ENCODE results near the gene UST.

The UST gene

GRCh38 chr6:149045404-149045803 lies 298.6 kb downstream of the UST start:
- Histone ChIP-seq H3K27me3 (no peaks in the 10 kb centered on the region), H3K9ac (no peak overlapping the region)

GRCh38 chr6:149046164-149046821 lies 299.5 kb downstream of the UST start:
- H3K36me3 ChIP-seq: peaks cover 0 to 15% (median 0%) of the 10 kb centered on the region in 11 experiments; a peak in 4 of 22 replicates
- peak overlapping the region in 2 of 11 experiments; percentile 2 to 7; a peak in 1 of 22 replicates for H3K9ac ChIP-seq
- TF ChIP-seq Cebpa-rat (IDR thresholded peaks at IDR 0.05): no peak
- no peaks in the 10 kb centered on the region for H4K20me1 ChIP-seq
- peak overlapping the region; percentile 51 to 85 (median 72) for H3K4me2 ChIP-seq
- no peaks in the 10 kb centered on the region; a peak in 1 of 22 replicates for H3K9me3 ChIP-seq (replicated peaks in 1 of 11)
- H3K27me3 ChIP-seq: no peaks in the 10 kb centered on the region
- peak overlapping the region in 5 of 11 experiments; percentile 17 to 62 (median 50); a peak in 7 of 22 replicates for H3K27ac ChIP-seq
- H3K4me3 ChIP-seq: no peak overlapping the region
- H3K4me1 ChIP-seq: peaks cover 26 to 50% (median 35%) of the 10 kb centered on the region in 10 experiments

More at GRCh38 chr6:149045404-149045803, 298.6 kb downstream of the UST start:
- H3K9me3 ChIP-seq (replicated peaks in 1 of 11): no peaks in the 10 kb centered on the region
- H4K20me1 ChIP-seq: no peaks in the 10 kb centered on the region
- peaks cover 26 to 50% (median 35%) of the 10 kb centered on the region in 10 experiments for H3K4me1 ChIP-seq
- peak overlapping the region in 10 of 11 experiments; percentile 51 to 85 (median 73); a peak in 15 of 22 replicates for H3K4me2 ChIP-seq
- H3K27ac ChIP-seq: no peak overlapping the region
- H3K36me3 ChIP-seq: peaks cover 0 to 12% (median 0%) of the 10 kb centered on the region in 11 experiments; a peak in 3 of 22 replicates
- TF ChIP-seq Cebpa-rat (IDR thresholded peaks at IDR 0.05): no peak
- H3K4me3 ChIP-seq: no peak overlapping the region

- peak overlapping the region; percentile 51 to 85 (median 72) for H3K4me2 ChIP-seq
- H3K4me3 ChIP-seq: no peak overlapping the region
- no peaks in the 10 kb centered on the region for H3K27me3 ChIP-seq
- peaks cover 0 to 15% (median 0%) of the 10 kb centered on the region in 11 experiments; a peak in 2 of 22 replicates for H3K36me3 ChIP-seq
- no peaks in the 10 kb centered on the region for H4K20me1 ChIP-seq
- TF ChIP-seq Cebpa-rat (IDR thresholded peaks at IDR 0.05): no peak
- peak overlapping the region in 5 of 11 experiments; percentile 17 to 62 (median 50); a peak in 7 of 22 replicates for H3K27ac ChIP-seq
- H3K9ac ChIP-seq: peak overlapping the region in 2 of 11 experiments; percentile 2 to 7; a peak in 1 of 22 replicates
- H3K9me3 ChIP-seq (replicated peaks in 1 of 11): no peaks in the 10 kb centered on the region; a peak in 1 of 22 replicates
- peaks cover 26 to 50% (median 35%) of the 10 kb centered on the region in 10 experiments for H3K4me1 ChIP-seq
These were observed 300.0 kb downstream of the UST start for GRCh38 chr6:149046822-149047246.

- Histone ChIP-seq H3K27ac (no peak overlapping the region), H3K27me3 (no peaks in the 10 kb centered on the region), H3K4me3 (no peak overlapping the region), H3K9me3 (replicated peaks in 1 of 11) (peaks cover 0 to 6% (median 0%) of the 10 kb centered on the region in 11 experiments; a peak in 1 of 22 replicates), H3K9ac (no peak overlapping the region), H4K20me1 (no peaks in the 10 kb centered on the region), H3K4me2 (no peak overlapping the region), H3K36me3 (peaks cover 0 to 15% (median 0%) of the 10 kb centered on the region in 11 experiments; a peak in 2 of 22 replicates), H3K4me1 (peaks cover 27 to 47% (median 38%) of the 10 kb centered on the region in 10 experiments)
- TF ChIP-seq Cebpa-rat (IDR thresholded peaks at IDR 0.05): no peak
These were observed 302.4 kb downstream of the UST start for GRCh38 chr6:149049230-149049629.

GRCh38 chr6:149050160-149050559 lies 303.3 kb downstream of the UST start:
- no peak overlapping the region for H3K4me2 ChIP-seq
- no peak for TF ChIP-seq Cebpa-rat (IDR thresholded peaks at IDR 0.05)
- H3K4me3 ChIP-seq: no peak overlapping the region
- H3K27ac ChIP-seq: no peak overlapping the region
- H3K4me1 ChIP-seq: peaks cover 35 to 47% (median 44%) of the 10 kb centered on the region in 10 experiments
- no peaks in the 10 kb centered on the region for H3K27me3 ChIP-seq
- H3K9ac ChIP-seq: no peak overlapping the region
- H4K20me1 ChIP-seq: no peaks in the 10 kb centered on the region
- peaks cover 0 to 15% (median 0%) of the 10 kb centered on the region in 11 experiments; a peak in 2 of 22 replicates for H3K36me3 ChIP-seq
- peaks cover 0 to 6% (median 0%) of the 10 kb centered on the region in 11 experiments; a peak in 1 of 22 replicates for H3K9me3 ChIP-seq (replicated peaks in 1 of 11)

GRCh38 chr6:149052350-149053106 lies 305.7 kb downstream of the UST start:
- no peaks in the 10 kb centered on the region for H4K20me1 ChIP-seq
- peaks cover 23 to 35% (median 33%) of the 10 kb centered on the region in 10 experiments for H3K4me1 ChIP-seq
- H3K4me3 ChIP-seq: no peak overlapping the region
- H3K4me2 ChIP-seq: no peak overlapping the region
- H3K36me3 ChIP-seq: peaks cover 0 to 15% (median 0%) of the 10 kb centered on the region in 11 experiments; a peak in 2 of 22 replicates
- no peak for TF ChIP-seq Cebpa-rat (IDR thresholded peaks at IDR 0.05)
- no peak overlapping the region for H3K27ac ChIP-seq
- H3K9me3 ChIP-seq (replicated peaks in 1 of 11): peaks cover 0 to 6% (median 0%) of the 10 kb centered on the region in 11 experiments; a peak in 1 of 22 replicates
- no peak overlapping the region for H3K9ac ChIP-seq
- H3K27me3 ChIP-seq: no peaks in the 10 kb centered on the region

GRCh38 chr6:149053848-149054558 lies 307.2 kb downstream of the UST start:
- Histone ChIP-seq H3K36me3 (peaks cover 0 to 15% (median 0%) of the 10 kb centered on the region in 11 experiments; a peak in 2 of 22 replicates), H4K20me1 (no peaks in the 10 kb centered on the region; a peak in 1 of 22 replicates), H3K4me2 (peak overlapping the region in 9 of 11 experiments; percentile 5 to 64 (median 51); a peak in 13 of 22 replicates), H3K9me3 (replicated peaks in 1 of 11) (peaks cover 0 to 6% (median 0%) of the 10 kb centered on the region in 11 experiments; a peak in 1 of 22 replicates), H3K4me3 (no peak overlapping the region), H3K4me1 (peaks cover 22 to 37% (median 30%) of the 10 kb centered on the region in 10 experiments), H3K27me3 (no peaks in the 10 kb centered on the region), H3K27ac (no peak overlapping the region), H3K9ac (no peak overlapping the region)
- no peak for TF ChIP-seq Cebpa-rat (IDR thresholded peaks at IDR 0.05)

GRCh38 chr6:149054559-149055194 lies 307.8 kb downstream of the UST start:
- no peaks in the 10 kb centered on the region for H3K27me3 ChIP-seq
- TF ChIP-seq Cebpa-rat (IDR thresholded peaks at IDR 0.05): 0 out of 22 replicates have a peak, but pooled peaks of 1 of the 11 experiments have one; percentile 10
- H3K4me1 ChIP-seq: peaks cover 29 to 43% (median 37%) of the 10 kb centered on the region in 10 experiments
- H3K9ac ChIP-seq: no peak overlapping the region
- no peaks in the 10 kb centered on the region; a peak in 1 of 22 replicates for H4K20me1 ChIP-seq
- peaks cover 0 to 15% (median 0%) of the 10 kb centered on the region in 11 experiments; a peak in 2 of 22 replicates for H3K36me3 ChIP-seq
- H3K4me2 ChIP-seq: peak overlapping the region; percentile 5 to 65 (median 53); a peak in 21 of 22 replicates
- H3K27ac ChIP-seq: peak overlapping the region in 4 of 11 experiments; percentile 12 to 30 (median 22); a peak in 3 of 22 replicates
- no peak overlapping the region for H3K4me3 ChIP-seq
- peaks cover 0 to 6% (median 0%) of the 10 kb centered on the region in 11 experiments; a peak in 1 of 22 replicates for H3K9me3 ChIP-seq (replicated peaks in 1 of 11)

Measured in BLaER1 treated with 17β-estradiol and CSF1 and Interleukin-3, amounts not matched to agents 10 nM and 100 nM (cell line).